Keratinocyte (primary cell): ENCODE measurements around the gene DISP2. TPM values are rescaled to one million over a fixed set of nuclear protein-coding genes. Genes with fewer than 3 reads are reported as not detected.

Experiments used
- DNase-seq: peaks from one replicate; pipeline ENCODE4 v3.0.0-alpha.2; 2011; ENCODE audit warnings: low read depth, missing footprints, low spot score
- FAIRE-seq: peaks from 2 replicates; lab custom pipeline; 2011; peaks lifted over from hg19 to GRCh38; lab: Jason Lieb, UNC
- H2AFZ ChIP-seq: 2 replicates; pipeline ENCODE4 v1.6.0; 2012; ENCODE audit warnings: low read length, control low read depth, inconsistent platforms; ENCODE audit not compliant: control insufficient read depth
- H3K27ac ChIP-seq: 2 replicates; pipeline ENCODE4 v1.5.1; 2011; ENCODE audit warnings: low read length; ENCODE audit not compliant: control insufficient read depth, insufficient read depth
- H3K27me3 ChIP-seq: 3 replicates; pipeline ENCODE4 v1.6.0; 2011; ENCODE audit warnings: low read length; ENCODE audit not compliant: control insufficient read depth, insufficient read depth; ENCODE audit errors: extremely low read depth
- H3K36me3 ChIP-seq, 2 experiments: 2 replicates in 1 of 2; 3 replicates in 1 of 2; pipeline ENCODE4 v1.5.1; 2011; ENCODE audit warnings: low read length in 2 of 2, mild to moderate bottlenecking in 1 of 2; ENCODE audit not compliant: control insufficient read depth in 2 of 2, insufficient read depth in 2 of 2; ENCODE audit errors: extremely low read depth in 1 of 2
- H3K4me1 ChIP-seq: 3 replicates; pipeline ENCODE4 v1.5.1; 2011; ENCODE audit warnings: low read length; ENCODE audit not compliant: control insufficient read depth, insufficient read depth; ENCODE audit errors: extremely low read depth
- H3K4me2 ChIP-seq: 3 replicates; pipeline ENCODE4 v1.6.0; 2011; ENCODE audit warnings: low read depth, low read length; ENCODE audit not compliant: control insufficient read depth, insufficient read depth; ENCODE audit errors: extremely low read depth
- H3K4me3 ChIP-seq, 3 experiments: fragments of 200-600 bp in 1 of 3; sonication (generic) in 1 of 3; 2 replicates in 2 of 3; 3 replicates in 1 of 3; pipeline ENCODE4 v1.5.1; 2011 to 2016; ENCODE audit warnings: low read length in 3 of 3, mild to moderate bottlenecking in 3 of 3, control low read depth in 2 of 3, inconsistent platforms in 1 of 3, low read depth in 1 of 3, mixed read lengths in 1 of 3, mixed run types in 1 of 3, moderate library complexity in 1 of 3; ENCODE audit not compliant: control insufficient read depth in 2 of 3, insufficient read depth in 2 of 3; ENCODE audit errors: extremely low read depth in 1 of 3
- H3K79me2 ChIP-seq: 2 replicates; pipeline ENCODE4 v1.6.0; 2012; ENCODE audit warnings: low read length; ENCODE audit not compliant: control insufficient read depth, insufficient read depth
- H3K9ac ChIP-seq: 3 replicates; pipeline ENCODE4 v1.6.0; 2011; ENCODE audit warnings: low read length; ENCODE audit not compliant: control insufficient read depth, insufficient read depth; ENCODE audit errors: extremely low read depth
- H3K9me1 ChIP-seq: 3 replicates; pipeline ENCODE4 v1.6.0; 2011; ENCODE audit warnings: low read length; ENCODE audit not compliant: control insufficient read depth, insufficient read depth; ENCODE audit errors: extremely low read depth
- H3K9me3 ChIP-seq: 2 replicates; pipeline ENCODE4 v1.5.1; 2012; ENCODE audit warnings: low read depth, low read length; ENCODE audit not compliant: control insufficient read depth
- H4K20me1 ChIP-seq: 3 replicates; pipeline ENCODE4 v1.6.0; 2011; ENCODE audit warnings: low read length; ENCODE audit not compliant: control insufficient read depth, insufficient read depth; ENCODE audit errors: extremely low read depth
- EZH2 ChIP-seq: IDR thresholded peaks from one replicate; pipeline ENCODE4 v1.6.1; 2012; ENCODE audit warnings: inconsistent platforms, mild to moderate bottlenecking, low read length, moderate library complexity
- dilution Hi-C: fragments of 300-500 bp; cut with MboI; formaldehyde crosslinking; loops from one replicate; pipeline ENCODE4 v1.7.0; 2020; ENCODE audit warnings: low sequenced_read_pairs; ENCODE audit not compliant: extremely low pct_ligation_motif_present
- polyA plus RNA-seq, 5 experiments: library from polyadenylated mRNA; depleted of rRNA in 3 of 5; stranded (reverse) in 3 of 5; stranded (forward) in 1 of 5; unstranded in 1 of 5; fragments of >200 nt; gene quantifications; 1 replicate in 1 of 5; 2 replicates in 3 of 5; 3 replicates in 1 of 5; pipeline versions ENCODE4 v1.2.1 to v1.2.3, GENCODE V29; 2011 to 2012; ENCODE audit warnings: missing spikeins in 2 of 5, low read depth in 1 of 5, low replicate concordance in 1 of 5
- TF ChIP-seq, protein P1 (sequence below), 3 experiments: IDR thresholded peaks in 1 of 3; conservative IDR thresholded peaks in 1 of 3; optimal IDR thresholded peaks in 1 of 3; 2 replicates in 2 of 3; 3 replicates in 1 of 3; pipeline versions ENCODE3 to v1.5.1; 2011; ENCODE audit warnings: low read length in 3 of 3, mild to moderate bottlenecking in 3 of 3, moderate library complexity in 2 of 3, control low read depth in 1 of 3, inconsistent platforms in 1 of 3; ENCODE audit not compliant: insufficient read depth in 2 of 3; ENCODE audit errors: extremely low read depth in 1 of 3

The DISP2 gene
- polyA plus RNA-seq, 1 donor (not counting 4 experiments of a cell fraction or from before 2014, with no cell fraction given), result 0.12 TPM

GRCh38 chr15:40388941-40389823 lies 31.2 kb downstream of the DISP2 start:
- H3K4me3 ChIP-seq, result no peak overlapping the region
- FAIRE-seq (no peak), DNase-seq (no peak)
- H3K36me3 ChIP-seq, result peaks cover 24 to 47% of the 10 kb centered on the region in 2 experiments
- H3K4me2 ChIP-seq, result no peak overlapping the region
- TF ChIP-seq EZH2, result no peak
- TF ChIP-seq, protein P1, sequence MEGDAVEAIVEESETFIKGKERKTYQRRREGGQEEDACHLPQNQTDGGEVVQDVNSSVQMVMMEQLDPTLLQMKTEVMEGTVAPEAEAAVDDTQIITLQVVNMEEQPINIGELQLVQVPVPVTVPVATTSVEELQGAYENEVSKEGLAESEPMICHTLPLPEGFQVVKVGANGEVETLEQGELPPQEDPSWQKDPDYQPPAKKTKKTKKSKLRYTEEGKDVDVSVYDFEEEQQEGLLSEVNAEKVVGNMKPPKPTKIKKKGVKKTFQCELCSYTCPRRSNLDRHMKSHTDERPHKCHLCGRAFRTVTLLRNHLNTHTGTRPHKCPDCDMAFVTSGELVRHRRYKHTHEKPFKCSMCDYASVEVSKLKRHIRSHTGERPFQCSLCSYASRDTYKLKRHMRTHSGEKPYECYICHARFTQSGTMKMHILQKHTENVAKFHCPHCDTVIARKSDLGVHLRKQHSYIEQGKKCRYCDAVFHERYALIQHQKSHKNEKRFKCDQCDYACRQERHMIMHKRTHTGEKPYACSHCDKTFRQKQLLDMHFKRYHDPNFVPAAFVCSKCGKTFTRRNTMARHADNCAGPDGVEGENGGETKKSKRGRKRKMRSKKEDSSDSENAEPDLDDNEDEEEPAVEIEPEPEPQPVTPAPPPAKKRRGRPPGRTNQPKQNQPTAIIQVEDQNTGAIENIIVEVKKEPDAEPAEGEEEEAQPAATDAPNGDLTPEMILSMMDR (optimal IDR thresholded peaks at IDR 0.05 in 1 of 3, IDR thresholded peaks at IDR 0.05 in 1 of 3, conservative IDR thresholded peaks at IDR 0.05 in 1 of 3; ENCODE audit: extremely low read depth in 1 of 3, insufficient read depth in 2 of 3, low read length in 3 of 3), result no peak
- no peak overlapping the region for H3K9ac ChIP-seq
- H3K27ac ChIP-seq, result no peak overlapping the region
- H4K20me1 ChIP-seq, result no peaks in the 10 kb centered on the region
- no peak overlapping the region for H2AFZ ChIP-seq
- no peaks in the 10 kb centered on the region for H3K27me3 ChIP-seq
- no peaks in the 10 kb centered on the region for H3K9me1 ChIP-seq
- dilution Hi-C loops, result no loop called here
- peaks cover 4% of the 10 kb centered on the region for H3K4me1 ChIP-seq
- peaks cover 15% of the 10 kb centered on the region for H3K79me2 ChIP-seq
- no peaks in the 10 kb centered on the region for H3K9me3 ChIP-seq

- Histone ChIP-seq H3K36me3 (peaks cover 25 to 49% of the 10 kb centered on the region in 2 experiments), H3K9ac (no peak overlapping the region), H3K9me1 (no peaks in the 10 kb centered on the region), H3K4me3 (no peak overlapping the region), H3K4me2 (no peak overlapping the region), H2AFZ (no peak overlapping the region), H3K4me1 (no peaks in the 10 kb centered on the region), H4K20me1 (no peaks in the 10 kb centered on the region), H3K9me3 (no peaks in the 10 kb centered on the region), H3K79me2 (peaks cover 7% of the 10 kb centered on the region), H3K27ac (no peak overlapping the region), H3K27me3 (no peaks in the 10 kb centered on the region)
- DNase-seq, result no peak
- TF ChIP-seq EZH2, result no peak
- TF ChIP-seq, protein P1 (optimal IDR thresholded peaks at IDR 0.05 in 1 of 3, IDR thresholded peaks at IDR 0.05 in 1 of 3, conservative IDR thresholded peaks at IDR 0.05 in 1 of 3; ENCODE audit: extremely low read depth in 1 of 3, insufficient read depth in 2 of 3, low read length in 3 of 3), result no peak
- FAIRE-seq, result no peak
- dilution Hi-C loops, result no loop called here
Measured at GRCh38 chr15:40389824-40390595, 32.0 kb downstream of the DISP2 start.
